Smooth muscle cell of the pulmonary artery (primary cell): ENCODE results near the gene FEN1. TPM values are rescaled to one million over a fixed set of nuclear protein-coding genes. Genes with fewer than 3 reads are reported as not detected.

Source experiments
- total RNA-seq: library from RNA; depleted of rRNA; stranded (reverse); fragments of >200 nt; gene quantifications from 2 replicates; pipeline ENCODE4 v1.2.3, GENCODE V29; 2014

FEN1 gene, protein sequence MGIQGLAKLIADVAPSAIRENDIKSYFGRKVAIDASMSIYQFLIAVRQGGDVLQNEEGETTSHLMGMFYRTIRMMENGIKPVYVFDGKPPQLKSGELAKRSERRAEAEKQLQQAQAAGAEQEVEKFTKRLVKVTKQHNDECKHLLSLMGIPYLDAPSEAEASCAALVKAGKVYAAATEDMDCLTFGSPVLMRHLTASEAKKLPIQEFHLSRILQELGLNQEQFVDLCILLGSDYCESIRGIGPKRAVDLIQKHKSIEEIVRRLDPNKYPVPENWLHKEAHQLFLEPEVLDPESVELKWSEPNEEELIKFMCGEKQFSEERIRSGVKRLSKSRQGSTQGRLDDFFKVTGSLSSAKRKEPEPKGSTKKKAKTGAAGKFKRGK
- total RNA-seq, result 9.7 and 10.0 TPM in 2 replicates

DNA sequence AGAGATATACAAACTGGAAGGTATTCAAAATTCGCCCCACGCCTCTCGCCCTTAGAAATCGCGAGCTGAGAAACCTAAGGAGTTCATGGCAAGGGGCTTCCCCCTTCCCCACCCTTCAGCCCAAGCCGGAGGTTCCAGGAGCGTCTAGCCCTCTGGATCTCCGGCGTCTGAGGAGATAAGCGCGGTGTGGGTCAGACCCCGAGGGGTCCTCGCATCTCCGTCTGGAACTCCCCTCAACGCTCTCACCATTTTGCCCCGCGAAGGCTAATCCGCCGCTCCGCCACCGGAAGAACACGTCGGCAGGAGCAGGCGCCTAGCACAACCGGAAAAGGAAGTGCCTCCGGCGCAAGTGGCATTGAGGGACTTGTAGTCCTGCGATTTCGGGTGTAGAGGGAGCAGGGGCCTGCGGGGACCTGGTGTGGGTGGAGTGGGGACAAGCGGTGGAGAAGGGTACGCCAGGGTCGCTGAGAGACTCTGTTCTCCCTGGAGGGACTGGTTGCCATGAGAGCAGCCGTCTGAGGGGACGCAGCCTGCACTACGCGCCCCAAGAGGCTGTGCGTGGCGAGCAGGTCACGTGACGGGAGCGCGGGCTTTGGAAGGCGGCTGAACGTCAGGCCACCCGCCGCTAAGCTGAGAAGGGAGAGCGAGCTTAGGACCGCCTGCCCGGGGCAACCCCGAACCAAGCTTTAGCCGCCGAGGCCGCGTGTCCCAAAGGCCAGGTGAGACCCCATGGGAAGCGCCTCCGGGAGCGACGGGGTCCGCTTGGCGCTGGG, at the start of gene FEN1, which contains the start of gene TMEM258:
FEN1 (plus strand) TSS at position 602 of the 773 bp plus-strand sequence. CDS start 2,451 bp downstream, outside the sequence.
TMEM258 (minus strand) TSS at position 290 of the 773 bp plus-strand sequence; CDS start at position 249, 41 bp downstream.

DNA sequence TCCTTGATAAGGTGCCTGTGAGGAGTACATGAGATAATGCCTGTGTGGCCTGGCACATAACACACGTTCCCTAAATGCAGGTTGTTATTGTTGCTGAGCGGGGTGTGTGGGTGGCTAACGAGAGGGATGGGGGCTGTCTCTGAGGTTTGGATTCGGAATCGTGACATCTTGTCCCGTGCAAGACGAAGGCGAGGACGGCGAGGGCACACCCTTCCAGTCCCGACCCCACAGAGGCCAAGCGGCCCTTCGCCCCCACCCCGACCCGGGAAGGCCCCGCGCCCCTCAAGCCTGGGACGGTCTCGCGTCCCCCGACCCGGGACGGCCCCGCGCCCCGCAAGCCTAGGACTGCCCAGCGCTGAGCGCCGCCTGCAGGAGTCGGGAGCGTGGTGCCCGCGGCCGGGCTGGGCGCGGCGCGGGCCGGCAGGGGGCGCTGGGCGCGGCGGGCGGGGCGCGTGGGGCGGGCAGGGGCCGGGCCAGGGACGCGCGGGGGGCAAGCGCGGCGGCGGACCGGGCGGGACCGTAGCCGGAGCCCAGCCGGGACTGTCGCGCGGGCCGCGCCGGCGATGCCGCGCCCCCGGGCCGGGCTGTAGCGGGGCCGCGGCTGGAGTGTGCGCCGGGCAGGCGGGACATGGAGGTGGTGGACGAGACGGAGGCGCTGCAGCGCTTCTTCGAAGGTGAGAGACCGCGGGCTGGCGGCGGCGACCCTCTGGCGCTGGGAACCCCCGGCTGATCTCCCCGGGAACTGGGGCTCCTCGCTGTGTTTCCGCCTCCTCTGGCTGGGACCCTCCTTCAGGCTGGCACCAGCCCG, 40.4 kb upstream of the FEN1 start, which contains the start of gene MYRF:
MYRF (plus strand) TSS at position 520 of the 808 bp plus-strand sequence; CDS start at position 629, 109 bp downstream.

DNA sequence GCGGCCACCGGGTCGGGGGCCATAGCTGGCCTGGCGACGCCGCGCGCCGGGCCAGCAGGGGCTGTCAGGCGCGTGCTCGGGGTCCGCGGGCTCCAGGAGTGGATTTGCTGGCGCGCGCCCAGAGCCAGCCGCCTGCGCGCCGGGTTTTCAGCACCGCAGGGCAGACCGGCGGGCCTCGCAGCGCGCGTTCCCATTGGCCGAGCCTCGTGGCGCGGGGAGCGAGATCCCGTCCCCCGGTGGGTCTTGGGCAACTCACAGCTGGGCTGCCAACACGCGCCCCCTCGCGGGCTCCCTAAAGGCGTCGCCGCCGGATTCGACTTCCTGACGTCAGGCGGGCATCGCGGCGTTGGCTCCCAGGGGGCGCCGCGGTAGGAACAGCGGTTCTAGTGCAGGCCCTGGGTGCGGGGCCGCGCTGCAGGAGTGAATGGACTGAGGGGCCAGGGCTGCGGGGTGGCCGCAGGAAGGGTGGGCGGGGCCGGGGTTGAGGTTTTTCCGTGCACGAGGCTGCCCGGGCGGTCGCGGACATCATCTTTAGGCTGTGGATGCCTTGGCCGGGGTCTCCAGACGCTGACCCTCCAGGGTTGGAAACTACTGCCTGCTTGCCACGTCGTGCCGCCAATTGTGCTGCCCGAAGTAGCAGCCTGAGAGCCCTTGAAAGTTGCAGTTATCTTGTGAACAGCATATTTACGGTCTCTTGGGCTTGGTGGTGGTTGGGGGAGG, 24.2 kb downstream of the FEN1 start, which contains the start of gene FADS1:
FADS1 (minus strand) TSS at position 268 of the 720 bp plus-strand sequence; CDS start at position 194, 74 bp downstream.

DNA sequence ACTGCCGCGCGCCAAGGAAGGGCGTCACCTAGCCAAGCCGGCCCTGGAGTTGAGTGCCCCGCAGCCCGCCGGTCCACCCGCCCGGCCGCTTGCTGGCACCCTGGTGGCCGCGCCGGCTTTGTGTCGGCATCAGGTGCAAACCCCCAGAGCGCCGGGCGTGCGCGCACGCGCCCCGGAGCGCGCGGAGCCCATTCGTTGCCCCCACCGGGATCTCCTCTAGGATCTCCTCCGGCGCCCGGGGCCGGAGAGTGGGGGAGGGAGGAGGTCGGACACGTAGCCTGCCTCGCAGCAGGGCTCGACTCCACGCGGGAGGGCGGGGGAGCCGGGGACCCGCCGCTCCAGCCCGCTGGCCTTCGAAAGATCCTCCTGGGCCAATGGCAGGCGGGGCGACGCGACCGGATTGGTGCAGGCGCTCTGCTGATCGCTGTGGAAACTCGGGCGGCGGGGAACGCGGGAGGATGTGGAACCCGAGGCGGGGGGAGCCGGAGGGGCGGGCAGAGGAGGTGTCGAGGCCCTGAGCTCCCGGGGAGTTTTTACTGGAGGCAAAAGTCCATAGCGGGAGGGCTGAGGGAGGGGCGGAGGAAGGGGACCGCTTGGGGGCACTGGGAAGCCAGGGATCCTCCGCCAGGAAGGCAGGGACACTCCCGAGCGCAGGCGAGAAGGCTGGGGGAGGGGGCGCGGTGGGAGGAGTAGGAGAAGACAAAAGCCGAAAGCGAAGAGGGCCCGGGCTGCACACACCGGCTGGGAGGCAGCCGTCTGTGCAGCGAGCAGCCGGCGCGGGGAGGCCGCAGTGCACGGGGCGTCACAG, 35.1 kb downstream of the FEN1 start, which contains the start of gene FADS2:
FADS2 (plus strand) TSS at position 730 of the 808 bp plus-strand sequence. CDS start 91 bp downstream, outside the sequence.

Other genes with a start within 250 kb of the FEN1 start
- gene SYT7, start 211.8 kb upstream of the FEN1 start, total RNA-seq, result 7.4 and 40.1 TPM in 2 replicates
- gene DAGLA, start 112.5 kb upstream of the FEN1 start, total RNA-seq, result 3.8 and 4.4 TPM in 2 replicates
- 0.92 and 1.0 TPM in 2 replicates for gene MYRF, start 40.3 kb upstream of the FEN1 start, total RNA-seq
- 67.2 and 82.0 TPM in 2 replicates for gene TMEM258, start 312 bp upstream of the FEN1 start, total RNA-seq
- 78.1 and 128 TPM in 2 replicates for gene FADS1, start 24.1 kb downstream of the FEN1 start, total RNA-seq
- 215 and 339 TPM in 2 replicates for gene FADS2, start 35.4 kb downstream of the FEN1 start, total RNA-seq
- 145 and 198 TPM in 2 replicates for gene FADS3, start 98.6 kb downstream of the FEN1 start, total RNA-seq
- 11.0 and 11.8 TPM in 2 replicates for gene RAB3IL1, start 124.7 kb downstream of the FEN1 start, total RNA-seq
- 3.1 and 5.0 TPM in 2 replicates for gene BEST1, start 157.4 kb downstream of the FEN1 start, total RNA-seq
- gene FTH1, start 174.7 kb downstream of the FEN1 start, total RNA-seq, result 3,334 and 6,320 TPM in 2 replicates